AG09319 (cell line): Measurements from ENCODE around the gene ERC2.

Experiments used
- DNase-seq: peaks from one replicate; pipeline ENCODE4 v3.0.0-alpha.2; 2010; ENCODE audit warnings: low read depth; ENCODE audit errors: extremely low read depth
- CTCF ChIP-seq: IDR thresholded peaks from 2 replicates; pipeline ENCODE4 v1.5.1; 2011; ENCODE audit warnings: low read depth, mild to moderate bottlenecking, inconsistent platforms, low read length, moderate library complexity

Gene ERC2

GRCh38 chr3:55882006-55882405, 586.3 kb downstream of the ERC2 start:
- DNase-seq, result no peak
- no peak for TF ChIP-seq CTCF

- TF ChIP-seq CTCF, result no peak
- DNase-seq, result no peak
Measured at GRCh38 chr3:55880357-55880756, 587.9 kb downstream of the ERC2 start.

- no peak for TF ChIP-seq CTCF
- DNase-seq, result no peak
Measured at GRCh38 chr3:55879901-55880331, 588.4 kb downstream of the ERC2 start.

- no peak for DNase-seq
- no peak for TF ChIP-seq CTCF
Measured at GRCh38 chr3:55877703-55878102, 590.6 kb downstream of the ERC2 start.

GRCh38 chr3:55876560-55876959, 591.7 kb downstream of the ERC2 start:
- no peak for TF ChIP-seq CTCF
- no peak for DNase-seq

GRCh38 chr3:55875113-55875512, 593.2 kb downstream of the ERC2 start:
- no peak for DNase-seq
- no peak for TF ChIP-seq CTCF

GRCh38 chr3:55873523-55874254, 594.6 kb downstream of the ERC2 start:
- DNase-seq, result no peak
- TF ChIP-seq CTCF, result no peak
